ENCODE data around the gene SECISBP2.

- TF ChIP-seq CTCF (IDR thresholded peaks at IDR 0.05) (no peak), POLR2A (IDR thresholded peaks at IDR 0.05) (no peak)
Measured at GRCh38 chr9:89309608-89310474, 8.5 kb upstream of the SECISBP2 start.
